Activated CD8-positive, alpha-beta memory T cell treated with anti-CD3 and anti-CD28 coated beads, Interleukin-2, amount 50 U/mL, for 24 hours (primary cell): ENCODE results near the gene RASGRP2.

Experiments used
- DNase-seq: peaks from one replicate; pipeline ENCODE4 v3.0.0-alpha.2; 2020; ENCODE audit errors: extremely low read depth

Gene RASGRP2

DNA sequence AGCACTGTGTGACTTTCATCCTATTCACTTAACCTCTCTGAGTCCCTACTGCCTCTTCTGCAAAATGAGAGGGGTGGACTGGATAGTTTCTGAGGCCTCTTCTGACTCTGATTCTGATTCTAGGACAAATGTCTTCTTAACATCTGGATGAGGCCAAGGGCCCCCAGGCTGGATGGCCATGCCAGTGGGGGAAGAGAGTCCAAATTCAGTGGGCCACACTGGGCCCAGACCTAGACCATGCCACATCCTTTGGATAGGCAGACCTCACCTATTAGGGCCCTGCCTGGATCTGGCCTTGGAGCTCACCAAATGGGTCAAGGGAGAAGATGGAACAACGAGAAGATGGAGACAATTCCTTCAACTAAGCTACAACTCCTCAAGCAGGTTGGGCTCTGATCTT is 45.5 kb downstream of the RASGRP2 start:
- DNase-seq, result no peak

DNA sequence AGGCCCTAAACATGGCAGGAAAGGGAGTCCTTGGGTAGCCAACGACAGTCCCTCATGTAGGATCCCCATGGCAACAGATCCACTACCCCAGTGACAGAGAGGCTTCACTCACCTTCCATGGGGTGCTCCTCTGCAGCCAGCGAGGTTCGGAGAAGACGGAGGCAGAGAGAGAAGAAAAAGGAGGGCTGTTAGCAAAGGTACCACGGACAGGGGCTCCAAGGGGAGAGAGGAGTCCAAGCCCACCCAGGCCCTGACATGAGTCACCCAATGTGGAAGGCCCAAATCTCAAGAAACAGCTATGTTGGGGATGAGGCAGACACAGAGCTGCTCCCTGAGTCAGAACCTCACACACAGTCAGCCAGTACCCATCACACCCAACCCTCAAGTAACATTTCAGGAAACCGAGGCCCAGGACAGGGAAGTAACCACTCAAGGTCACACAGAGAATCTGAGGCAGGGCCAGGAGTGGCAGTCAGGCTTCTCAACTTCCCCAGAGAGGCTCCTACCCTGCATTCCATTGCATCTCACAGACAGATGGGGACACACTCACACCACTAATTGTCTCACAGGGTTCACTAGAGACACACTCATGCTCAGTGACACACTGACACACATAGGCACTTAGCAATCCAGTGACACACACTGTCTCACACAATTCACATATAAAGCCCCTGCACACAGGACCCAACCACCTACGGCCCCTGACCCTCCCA is 46.1 kb downstream of the RASGRP2 start:
- DNase-seq, result no peak

DNA sequence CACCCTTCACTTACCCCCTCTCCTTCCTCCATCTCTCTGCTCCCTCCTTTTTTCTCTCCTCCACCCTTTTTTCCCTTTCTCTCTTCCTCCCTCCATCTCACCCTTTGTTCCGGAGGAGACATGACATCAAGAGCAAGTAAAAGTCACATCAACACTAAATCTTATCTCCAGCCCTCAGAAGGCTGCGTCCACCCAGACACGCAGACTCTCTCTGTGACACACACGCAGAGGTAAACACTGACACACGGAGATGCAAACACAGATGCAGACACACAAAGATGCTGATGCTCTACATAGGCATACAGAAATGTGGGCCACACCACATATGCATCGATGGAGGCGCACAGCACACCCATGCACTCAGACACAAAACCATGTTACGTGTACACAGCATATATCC is 47.9 kb downstream of the RASGRP2 start:
- no peak for DNase-seq

DNA sequence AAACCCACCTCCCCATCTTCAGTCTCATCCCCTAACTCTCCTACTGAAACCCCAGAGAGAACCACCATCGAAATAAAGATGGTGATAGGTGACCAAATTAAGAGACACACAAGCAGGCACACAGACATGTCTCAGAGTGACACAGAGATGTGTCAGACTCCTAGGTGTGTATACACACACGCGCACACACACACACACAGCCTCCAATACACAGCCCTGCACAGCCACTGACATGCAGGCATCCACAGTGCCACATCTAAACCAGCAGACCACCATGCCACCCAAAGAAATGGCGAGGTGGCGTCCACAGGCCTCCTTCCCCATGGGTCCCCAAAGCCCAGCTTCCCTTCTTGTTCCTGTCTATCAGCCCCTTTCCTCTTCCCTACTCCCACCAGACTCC is 48.4 kb downstream of the RASGRP2 start:
- no peak for DNase-seq

DNA sequence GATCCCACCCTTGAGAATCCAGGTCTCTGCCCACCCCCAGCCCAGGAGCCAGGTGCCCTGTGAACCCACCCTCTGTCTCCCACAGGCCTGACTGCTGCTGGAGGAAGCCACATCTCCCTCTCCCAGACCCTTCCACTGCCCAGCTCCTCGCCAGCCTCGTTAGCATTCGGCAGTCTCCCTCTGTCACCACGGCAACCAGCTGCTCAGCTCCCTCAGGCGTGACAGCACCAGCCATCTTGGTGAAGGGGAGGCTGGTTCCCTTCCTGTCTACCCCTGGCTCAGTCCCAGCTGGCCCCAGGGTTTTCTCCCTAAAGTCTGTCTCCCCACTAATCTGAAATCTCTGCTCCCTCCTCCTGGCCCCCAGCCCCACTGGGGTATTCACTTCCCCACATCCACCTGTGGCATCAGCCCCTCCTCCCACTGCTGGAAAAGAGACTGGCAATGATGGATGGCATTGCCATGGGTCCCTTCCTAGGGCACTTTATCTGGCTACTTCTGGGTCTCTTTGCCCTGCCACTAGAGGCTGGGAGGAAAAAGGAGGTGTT is 49.0 kb downstream of the RASGRP2 start:
- no peak for DNase-seq

DNA sequence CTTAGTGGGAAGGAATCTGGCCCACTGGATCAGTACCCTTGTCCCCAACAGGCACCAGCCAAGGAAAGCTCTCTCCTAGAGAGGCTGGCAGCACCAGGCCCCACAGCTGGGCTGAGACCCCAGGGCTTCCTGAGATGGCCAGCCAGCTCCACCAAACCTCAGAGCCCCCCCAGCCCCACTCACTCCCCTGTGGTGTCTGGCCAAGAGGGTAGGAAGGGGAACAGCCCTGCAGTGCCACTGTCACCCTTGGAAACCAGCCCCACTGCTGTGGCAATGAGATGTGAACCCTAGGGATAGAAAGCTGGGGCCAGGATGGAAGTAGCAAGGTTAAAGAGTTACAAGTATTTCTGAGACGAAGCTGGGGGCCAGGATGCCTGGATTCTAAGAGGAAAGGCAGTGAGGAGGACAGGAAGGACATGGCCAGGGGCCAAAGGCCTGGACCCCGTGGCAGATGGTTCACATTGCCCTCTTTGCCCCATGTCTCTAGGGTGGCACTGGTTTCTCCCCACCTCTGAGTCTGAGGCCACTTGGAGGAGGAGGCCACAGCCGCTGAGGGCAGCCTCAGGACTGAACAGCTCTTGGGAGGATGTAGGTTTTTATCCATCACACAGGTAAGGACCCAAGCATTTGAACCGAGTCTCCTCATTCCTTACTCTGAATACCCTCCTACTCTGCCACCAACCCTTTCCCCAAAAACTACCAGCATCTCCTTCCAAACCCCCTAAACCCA is 49.8 kb downstream of the RASGRP2 start:
- no peak for DNase-seq

DNA sequence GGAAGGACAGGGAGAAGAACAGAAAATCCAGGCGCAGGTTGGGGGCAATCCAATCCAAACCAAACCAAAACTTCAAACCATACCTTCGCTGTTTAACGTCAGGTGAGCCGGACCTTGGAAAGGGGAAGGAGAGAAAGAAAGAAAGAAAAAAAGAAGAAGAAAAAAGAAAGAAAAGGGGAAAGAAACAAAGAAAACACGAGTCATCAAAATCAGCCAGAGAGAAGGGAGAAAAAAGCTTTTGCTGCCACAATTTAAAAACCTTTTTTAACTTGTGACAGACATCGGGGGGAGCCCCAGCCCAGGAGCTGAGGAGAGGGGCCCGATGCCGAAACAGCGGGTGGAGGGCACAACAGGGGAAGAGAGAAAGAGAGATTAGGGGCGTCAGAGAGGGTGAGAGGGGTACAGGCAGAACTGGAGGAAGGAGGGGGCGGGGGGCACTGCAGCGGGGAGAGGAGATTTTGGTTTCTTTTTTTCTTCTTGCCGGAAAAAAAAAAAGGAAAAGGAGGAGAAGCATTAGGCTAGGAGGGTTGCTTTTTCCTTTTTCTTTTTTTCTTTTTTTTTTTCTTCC is 51.1 kb downstream of the RASGRP2 start:
- DNase-seq, result no peak

DNA sequence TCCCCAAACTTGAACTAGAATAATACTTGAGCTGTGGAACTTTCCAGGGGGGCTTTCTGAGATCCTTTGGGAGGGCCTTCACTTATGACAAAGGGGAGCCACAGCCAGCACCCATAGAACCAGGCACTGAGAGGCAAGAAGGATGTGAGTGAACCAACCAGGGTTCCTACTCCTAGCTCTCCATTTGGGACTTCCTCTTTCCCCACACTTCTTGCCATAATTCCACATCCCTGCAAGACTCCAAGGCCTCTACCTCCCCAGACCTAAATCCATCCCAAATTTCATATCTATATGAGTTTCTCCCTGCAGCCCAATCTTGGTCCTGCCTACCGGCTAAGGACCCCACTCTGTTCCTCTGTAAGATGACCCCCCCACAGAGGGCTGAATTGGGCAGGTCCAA is 52.4 kb downstream of the RASGRP2 start:
- DNase-seq, result no peak

DNA sequence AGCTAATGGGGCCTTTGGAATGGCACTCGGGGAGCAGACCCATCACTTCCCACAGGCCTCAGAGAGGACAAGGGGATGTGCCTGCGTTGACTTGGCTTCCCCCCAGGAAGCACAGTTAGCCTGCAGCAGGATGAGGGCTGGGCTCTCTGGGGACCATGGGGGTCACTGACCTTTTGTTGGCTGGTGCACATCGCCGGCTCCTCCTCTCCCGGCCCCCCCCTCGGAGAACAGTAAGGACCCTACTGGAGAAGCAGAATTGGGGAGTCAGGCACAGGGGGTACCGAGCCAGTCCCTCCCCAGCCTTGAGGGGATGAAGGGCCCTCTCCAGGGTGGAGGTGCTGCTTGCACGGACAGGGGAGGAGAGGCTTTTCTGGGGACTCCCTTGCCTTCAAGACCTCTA is 53.7 kb downstream of the RASGRP2 start:
- DNase-seq, result no peak

DNA sequence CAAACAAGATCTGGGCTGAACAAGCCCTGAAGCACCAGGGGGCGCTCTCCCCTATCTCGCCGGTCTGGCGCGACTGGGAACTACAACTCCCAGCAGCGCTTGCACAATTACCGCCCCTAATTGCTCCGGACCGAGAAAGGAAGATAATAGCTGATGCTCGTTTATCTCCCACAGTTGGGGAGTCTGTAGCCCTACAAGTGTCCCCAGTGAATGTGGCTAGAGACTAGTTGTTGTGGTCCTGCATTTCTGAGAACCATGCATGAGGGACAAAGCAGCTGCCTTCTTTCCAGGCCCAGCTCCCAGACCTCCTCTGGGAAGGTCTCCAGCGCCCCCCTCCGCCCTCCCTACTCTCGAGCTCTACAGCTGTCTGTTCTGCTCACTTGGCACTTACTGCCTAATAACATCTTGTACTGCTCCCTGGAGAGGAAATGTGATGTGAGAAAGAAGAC is 55.4 kb downstream of the RASGRP2 start:
- peak; percentile 83 for DNase-seq

DNA sequence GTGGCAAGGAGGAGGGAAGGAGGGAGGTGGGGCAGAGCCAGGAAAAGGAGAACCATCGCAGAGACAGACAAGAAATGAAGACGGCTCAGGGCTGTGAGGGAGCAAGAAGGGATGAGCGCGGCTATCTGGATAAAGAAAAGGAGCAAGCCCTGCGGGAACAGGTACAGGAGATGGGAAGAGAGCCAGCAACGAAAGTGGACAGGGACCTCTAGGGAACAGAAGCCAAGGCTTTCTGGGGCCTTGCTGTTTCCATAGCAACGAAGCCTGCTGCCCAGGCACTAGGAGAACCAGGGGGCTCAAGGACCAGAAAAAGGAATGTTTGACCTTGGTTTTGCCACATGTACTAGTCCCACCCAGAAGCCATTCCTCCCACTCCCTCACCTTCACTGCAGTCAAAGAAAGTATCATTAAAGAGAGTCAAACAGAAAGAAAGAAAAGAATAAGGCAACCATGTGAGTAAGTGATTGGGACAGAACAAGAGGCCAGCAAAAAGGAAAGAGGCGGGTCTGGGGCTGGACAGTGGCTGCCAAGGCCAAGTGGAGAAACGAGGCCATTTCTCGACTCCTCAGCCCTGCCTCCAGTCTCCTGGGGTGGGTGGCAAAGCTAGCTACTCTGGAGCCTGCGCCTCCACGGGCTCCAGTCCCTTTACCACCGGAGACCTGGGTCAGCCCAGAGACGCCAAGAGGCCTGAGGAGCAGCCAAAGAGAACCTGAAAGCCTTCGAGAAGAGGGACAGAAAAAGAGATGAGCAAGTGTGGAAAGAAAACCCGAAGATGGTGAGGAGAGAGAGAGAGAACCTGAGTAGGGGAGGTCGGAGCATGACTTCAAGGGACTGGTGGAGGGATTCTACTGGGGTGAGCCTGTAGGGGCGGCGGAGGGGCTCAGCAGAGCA is 56.1 kb downstream of the RASGRP2 start:
- no peak for DNase-seq

DNA sequence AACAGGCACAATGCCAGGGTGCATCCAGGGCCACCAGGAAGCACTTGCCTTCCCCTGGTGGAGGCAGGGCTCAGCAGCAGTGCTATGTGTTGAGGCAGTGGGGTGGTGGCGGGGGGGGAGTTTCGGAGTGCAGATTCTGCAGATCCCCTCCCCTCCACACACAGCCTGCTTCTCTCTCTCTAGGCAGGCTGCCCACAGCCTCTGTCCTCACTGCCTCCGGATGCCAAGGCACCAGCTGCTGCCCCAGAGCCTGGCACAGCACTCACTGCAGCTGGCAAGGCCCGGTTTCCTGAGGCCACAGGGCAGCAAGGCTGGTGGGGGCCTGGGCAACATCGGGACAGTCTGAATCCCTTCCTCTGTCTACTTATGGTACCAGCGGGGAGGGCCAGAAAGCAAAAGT is 56.7 kb downstream of the RASGRP2 start:
- DNase-seq, result no peak

DNA sequence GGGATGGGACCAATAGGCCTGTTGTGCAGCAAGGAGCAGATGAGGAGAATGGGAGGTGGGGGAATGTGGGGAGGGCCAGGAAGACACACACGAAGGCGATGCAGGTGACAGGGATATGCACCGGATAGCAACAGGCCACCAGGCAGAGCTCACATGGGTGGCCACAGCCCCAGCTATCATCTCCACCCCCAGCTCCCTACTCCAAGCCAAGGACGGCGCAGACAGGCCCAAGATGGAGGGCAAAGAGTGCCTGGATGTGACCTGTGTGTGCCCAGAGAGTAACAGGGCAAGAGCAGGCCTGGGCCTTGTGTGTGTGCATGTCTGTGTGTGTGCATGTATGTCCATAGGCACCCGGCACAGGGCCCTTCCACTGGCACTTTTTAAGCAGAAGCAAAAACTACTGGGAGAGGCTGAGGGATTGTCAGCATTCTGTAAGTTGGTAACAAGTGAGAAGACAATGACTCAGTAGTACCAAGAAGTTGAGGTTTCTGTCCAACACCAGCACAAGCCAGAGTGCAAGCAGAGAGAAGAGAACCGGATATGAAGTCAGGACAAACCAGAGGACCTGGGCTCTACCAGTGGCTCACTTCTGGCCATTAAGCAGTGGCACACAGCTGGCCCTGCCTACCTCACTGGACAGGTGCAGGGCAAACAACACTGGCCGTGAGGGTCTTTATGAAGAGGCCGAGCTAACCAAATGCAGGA is 57.3 kb downstream of the RASGRP2 start:
- no peak for DNase-seq

DNA sequence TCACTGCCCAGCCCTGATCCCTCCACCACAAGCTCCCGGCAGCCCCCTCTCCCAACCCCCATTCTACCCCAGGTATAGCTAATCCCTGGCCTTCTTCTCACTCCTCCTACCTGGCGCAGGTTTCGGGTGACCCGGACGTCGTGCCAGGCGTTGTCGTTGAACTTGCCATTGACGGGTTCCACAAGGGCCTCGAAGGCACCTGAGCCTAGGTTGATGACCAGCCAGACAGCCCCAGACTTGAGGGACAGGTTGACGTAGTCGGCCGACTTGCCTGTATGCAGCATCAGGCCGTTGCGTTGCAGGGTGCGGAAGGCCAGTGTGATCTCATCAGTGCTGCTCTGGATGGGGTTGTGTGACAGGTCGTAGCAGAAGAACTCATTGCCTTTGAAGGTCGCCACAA is 58.4 kb downstream of the RASGRP2 start:
- no peak for DNase-seq

DNA sequence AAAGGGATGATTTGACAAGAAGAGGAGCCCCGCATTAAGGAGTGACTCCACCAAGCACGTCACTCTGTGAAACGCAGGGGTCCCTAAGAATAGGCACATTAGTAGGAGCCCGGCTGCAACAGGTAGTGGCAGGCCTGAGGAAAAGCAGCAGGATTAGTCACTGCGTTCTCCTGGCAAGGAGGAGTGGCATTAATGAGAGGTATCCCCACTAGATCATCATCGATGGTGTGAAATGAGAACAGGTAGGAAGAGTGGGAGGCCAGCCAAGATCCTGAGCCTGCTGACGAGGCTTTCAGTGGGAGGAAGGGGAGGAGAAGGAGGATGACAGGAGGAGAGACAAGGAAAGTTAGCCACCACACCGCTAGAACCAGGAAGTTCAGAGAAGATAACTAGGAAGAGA is 59.6 kb downstream of the RASGRP2 start:
- no peak for DNase-seq

DNA sequence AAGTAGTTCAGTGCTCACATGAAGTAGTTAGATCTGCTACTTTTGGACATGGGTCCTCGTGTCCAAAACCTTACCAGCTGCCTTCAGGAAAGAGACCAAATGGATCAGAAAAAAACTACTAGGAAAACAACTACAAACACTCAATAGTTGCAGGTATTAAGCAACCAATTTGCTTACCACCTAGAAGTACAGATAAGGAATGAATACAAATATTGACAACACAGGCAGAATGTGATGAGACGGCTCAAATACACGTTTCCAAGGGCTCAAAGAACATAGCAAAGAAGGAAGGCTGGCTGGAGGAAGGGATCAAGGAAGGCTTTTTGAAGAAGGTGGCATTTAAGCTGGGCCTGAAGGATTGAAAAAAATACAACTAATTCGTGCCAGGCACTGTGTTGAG is 62.8 kb downstream of the RASGRP2 start:
- no peak for DNase-seq

DNA sequence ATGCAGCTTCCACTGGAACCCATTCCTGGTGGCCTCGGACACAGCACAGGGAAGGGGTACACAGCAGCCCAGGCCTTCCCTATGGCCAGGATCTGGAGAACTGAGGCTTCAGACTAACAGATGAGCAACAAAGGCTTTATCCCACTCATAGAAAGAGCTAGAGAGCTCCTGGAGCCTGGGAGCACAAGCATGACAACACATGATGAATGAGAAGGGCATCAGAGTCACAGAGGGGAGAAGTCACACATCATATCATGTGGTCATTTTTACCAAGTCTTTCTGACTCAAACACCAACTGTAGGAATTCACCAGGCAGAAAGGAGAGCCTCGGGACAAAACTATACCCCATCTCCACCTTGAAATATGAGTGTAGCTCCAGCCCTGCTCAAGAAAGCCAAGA is 64.1 kb downstream of the RASGRP2 start:
- no peak for DNase-seq

DNA sequence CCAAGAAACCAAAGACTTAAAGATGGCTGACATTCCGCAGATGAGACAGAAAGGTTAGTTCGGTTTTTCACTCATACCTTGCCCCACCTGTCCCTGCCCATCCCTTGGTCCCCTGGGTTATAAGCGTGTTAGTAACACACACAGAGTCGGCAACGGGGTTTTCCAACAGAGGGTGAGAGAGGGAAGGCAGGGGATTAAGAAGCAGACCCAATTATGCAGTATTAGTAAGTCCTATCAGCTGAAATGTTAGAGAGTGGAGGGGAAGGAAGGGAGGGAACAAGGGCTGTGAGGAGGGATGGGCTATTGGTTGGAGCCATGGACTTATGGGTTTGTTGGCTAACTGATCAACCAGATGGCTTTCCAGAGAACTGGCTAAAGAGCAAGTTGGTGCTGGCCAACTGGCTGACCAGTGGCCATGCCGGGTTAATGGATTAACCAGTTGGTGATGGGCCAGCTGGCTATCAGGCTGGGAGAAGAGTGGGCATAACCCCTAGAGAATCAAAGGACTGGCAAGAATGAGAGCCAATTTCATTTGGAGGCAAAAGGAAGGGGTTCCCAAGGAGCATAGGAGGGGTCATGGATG is 66.4 kb downstream of the RASGRP2 start:
- DNase-seq, result no peak
